Left ventricle myocardium inferior (tissue), 1 donor: ENCODE data around the gene ETFBKMT. TPM values are rescaled to one million over a fixed set of nuclear protein-coding genes. Genes with fewer than 3 reads are reported as not detected.
A peak's percentile ranks its signal among the peaks of the same experiment; 100 is the strongest.
"Not testable (repeated sequence)": the region's sequence is repeated elsewhere in the genome, so short reads cannot be mapped to it uniquely, and the experiment has no call there.

ENCODE experiments used
- DNase-seq: peaks from one replicate; pipeline ENCODE4 v3.0.0-alpha.2; 2020
- H3K27ac ChIP-seq: fragments of 200-600 bp; replicated peaks from 2 replicates; pipeline ENCODE4 v1.8.0; 2021
- H3K27me3 ChIP-seq: fragments of 200-600 bp; 2 replicates; pipeline ENCODE4 v1.8.0; 2021; ENCODE audit warnings: low read depth
- H3K36me3 ChIP-seq: fragments of 200-600 bp; 2 replicates; pipeline ENCODE4 v1.8.0; 2021
- H3K4me1 ChIP-seq: fragments of 200-600 bp; 2 replicates; pipeline ENCODE4 v1.8.0; 2021
- H3K4me3 ChIP-seq: fragments of 200-600 bp; 2 replicates; pipeline ENCODE4 v1.8.0; 2021; ENCODE audit warnings: mild to moderate bottlenecking, moderate library complexity
- H3K9me3 ChIP-seq: fragments of 200-600 bp; replicated peaks from 2 replicates; pipeline ENCODE4 v1.8.0; 2021
- CTCF ChIP-seq: fragments of 200-600 bp; IDR thresholded peaks from 2 replicates; pipeline ENCODE4 v1.8.0; 2021; ENCODE audit warnings: antibody characterized with exemption, mild to moderate bottlenecking, borderline replicate concordance
- intact Hi-C: fragments of 100-400 bp; cut with micrococcal nuclease; formaldehyde crosslinking; loops from one replicate; pipeline ENCODE4 v1.11.0; 2022
- total RNA-seq: library from RNA; stranded (reverse); fragmentation: NEBNext Ultra II Directional; extraction: Animal tissue kit (Norgen Biotek cat#: 25700); gene quantifications from one replicate; pipeline ENCODE4 v1.2.1, GENCODE V29; 2021
- donor health status: DM: no; HTN: yes; CAD: no; lungs with severe emphysema.

Gene ETFBKMT
- total RNA-seq, 1 donor from 2014 or later, result 6.6 TPM

GRCh38 chr12:31672521-31672920 is 13.0 kb downstream of the ETFBKMT start:
- H3K27ac ChIP-seq, result no peak overlapping the region
- H3K27me3 ChIP-seq, result no peaks in the 10 kb centered on the region
- peaks cover 14% of the 10 kb centered on the region for H3K9me3 ChIP-seq
- no peak for TF ChIP-seq CTCF
- peaks cover 33% of the 10 kb centered on the region for H3K36me3 ChIP-seq
- no peaks in the 10 kb centered on the region for H3K4me1 ChIP-seq
- no peak for DNase-seq
- intact Hi-C loops, result no loop called here
- H3K4me3 ChIP-seq, result no peak overlapping the region

GRCh38 chr12:31682136-31682962 is 22.9 kb downstream of the ETFBKMT start:
- H3K27me3 ChIP-seq, result no peaks in the 10 kb centered on the region
- DNase-seq, result peak; percentile 23
- H3K36me3 ChIP-seq, result peaks cover 47% of the 10 kb centered on the region
- no peak overlapping the region for H3K4me3 ChIP-seq
- no peak overlapping the region for H3K27ac ChIP-seq
- intact Hi-C loops, result loop anchor here (10.0 kb wide), 1 partner anchor 622 kb away; no protein-coding TSS in a partner anchor
- peaks cover 27% of the 10 kb centered on the region for H3K9me3 ChIP-seq
- no peaks in the 10 kb centered on the region for H3K4me1 ChIP-seq
- peak; percentile 78 for TF ChIP-seq CTCF

- TF ChIP-seq CTCF, result no peak
- intact Hi-C loops, result loop anchor here (10.0 kb wide), 1 partner anchor 619 kb away; no protein-coding TSS in a partner anchor
- H3K36me3 ChIP-seq, result peaks cover 72% of the 10 kb centered on the region
These were observed 26.3 kb downstream of the ETFBKMT start for GRCh38 chr12:31685801-31686200.

DNA sequence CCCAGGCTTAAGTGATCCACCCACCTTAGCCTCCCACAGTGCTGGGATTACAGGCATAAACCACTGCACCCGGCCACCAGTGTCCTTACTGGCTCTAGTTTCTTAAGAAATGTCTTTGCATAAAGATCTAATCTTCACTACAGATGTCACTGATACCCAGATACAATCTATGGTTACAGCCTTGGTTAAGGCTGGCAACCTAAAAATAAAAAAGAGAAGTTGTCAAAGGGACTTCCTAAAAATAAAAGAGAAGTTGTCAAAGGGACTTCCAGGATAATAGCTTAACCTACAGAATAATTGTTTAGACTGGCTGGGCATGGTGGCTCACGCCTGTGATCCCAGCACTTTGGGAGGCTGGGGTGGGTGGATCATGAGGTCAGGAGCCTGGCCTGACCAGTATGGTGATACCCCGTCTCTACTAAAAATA is 27.6 kb downstream of the ETFBKMT start:
- Histone ChIP-seq H3K9me3 (peaks cover 38% of the 10 kb centered on the region), H3K27ac (no peak overlapping the region), H3K27me3 (no peaks in the 10 kb centered on the region), H3K4me3 (no peak overlapping the region), H3K4me1 (no peaks in the 10 kb centered on the region), H3K36me3 (peaks cover 72% of the 10 kb centered on the region)
- intact Hi-C loops, result loop anchor here (10.0 kb wide), 1 partner anchor 618 kb away; no protein-coding TSS in a partner anchor
- no peak for TF ChIP-seq CTCF
- DNase-seq, result no peak

More at GRCh38 chr12:31685801-31686200, 26.3 kb downstream of the ETFBKMT start:
- no peaks in the 10 kb centered on the region for H3K4me1 ChIP-seq
- no peak for DNase-seq
- no peaks in the 10 kb centered on the region for H3K27me3 ChIP-seq
- no peak overlapping the region for H3K27ac ChIP-seq
- peaks cover 38% of the 10 kb centered on the region for H3K9me3 ChIP-seq
- no peak overlapping the region for H3K4me3 ChIP-seq

DNA sequence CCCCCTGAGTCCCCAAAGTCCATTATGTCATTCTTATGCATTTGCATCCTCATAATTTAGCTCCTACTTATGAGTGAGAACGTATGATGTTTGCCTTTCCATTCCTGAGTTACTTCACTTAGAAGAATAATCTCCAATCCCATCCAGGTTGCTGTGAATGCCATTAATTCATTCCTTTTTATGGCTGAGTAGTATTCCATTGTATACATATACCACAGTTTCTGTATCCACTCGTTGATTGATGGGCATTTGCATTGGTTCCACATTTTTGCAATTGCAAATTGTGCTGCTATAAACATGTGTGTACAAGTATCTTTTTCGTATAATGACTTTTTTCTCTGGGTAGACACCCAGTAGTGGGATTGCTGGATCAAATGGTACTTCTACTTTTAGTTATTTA is 30.4 kb downstream of the ETFBKMT start:
- not testable (repeated sequence) for DNase-seq

GRCh38 chr12:31702047-31702446 is 42.6 kb downstream of the ETFBKMT start:
- intact Hi-C loops, result no loop called here
- H3K36me3 ChIP-seq, result peaks cover 29% of the 10 kb centered on the region
- H3K27ac ChIP-seq, result no peak overlapping the region
- no peaks in the 10 kb centered on the region for H3K27me3 ChIP-seq
- no peak overlapping the region for H3K4me3 ChIP-seq
- DNase-seq, result no peak
- H3K4me1 ChIP-seq, result no peaks in the 10 kb centered on the region
- H3K9me3 ChIP-seq, result peaks cover under 1% of the 10 kb centered on the region
- TF ChIP-seq CTCF, result peak; percentile 45

More for the DNA sequence above, 30.4 kb downstream of the ETFBKMT start:
- H3K4me3 ChIP-seq, H3K4me1 ChIP-seq, H3K27ac ChIP-seq, H3K27me3 ChIP-seq: not testable (repeated sequence)
- Histone ChIP-seq H3K9me3 (peaks cover 17% of the 10 kb centered on the region), H3K36me3 (peaks cover 61% of the 10 kb centered on the region)
- intact Hi-C loops, result loop anchor here (10.0 kb wide), 1 partner anchor 615 kb away; no protein-coding TSS in a partner anchor
